Vagina (tissue), 2 donors: ENCODE measurements around the gene CYB561A3.

Experiments used
- POLR2A ChIP-seq, 2 donors: fragments of 450-650 bp; IDR thresholded peaks; one replicate each; pipeline ENCODE4 v1.6.1; 2017; ENCODE audit warnings: antibody characterized with exemption in 2 of 2, mild to moderate bottlenecking in 2 of 2, moderate library complexity in 2 of 2
- POLR2AphosphoS5 ChIP-seq, 2 donors: sonication (generic); formaldehyde crosslinking; IDR thresholded peaks; one replicate each; pipeline ENCODE4 v1.9.0; 2017; ENCODE audit warnings: antibody characterized with exemption in 2 of 2, mild to moderate bottlenecking in 2 of 2, low read depth in 1 of 2; ENCODE audit not compliant: insufficient read depth in 1 of 2
- TF ChIP-seq, protein P1 (sequence below), 3 experiments: fragments of 450-650 bp in 2 of 3; fragments of 200-600 bp in 1 of 3; sonication (generic) in 1 of 3; IDR thresholded peaks; one replicate each; pipeline ENCODE4 v1.5.1; 2017 to 2019; ENCODE audit warnings: antibody characterized with exemption in 3 of 3, mild to moderate bottlenecking in 2 of 3, moderate library complexity in 2 of 3

DNA sequence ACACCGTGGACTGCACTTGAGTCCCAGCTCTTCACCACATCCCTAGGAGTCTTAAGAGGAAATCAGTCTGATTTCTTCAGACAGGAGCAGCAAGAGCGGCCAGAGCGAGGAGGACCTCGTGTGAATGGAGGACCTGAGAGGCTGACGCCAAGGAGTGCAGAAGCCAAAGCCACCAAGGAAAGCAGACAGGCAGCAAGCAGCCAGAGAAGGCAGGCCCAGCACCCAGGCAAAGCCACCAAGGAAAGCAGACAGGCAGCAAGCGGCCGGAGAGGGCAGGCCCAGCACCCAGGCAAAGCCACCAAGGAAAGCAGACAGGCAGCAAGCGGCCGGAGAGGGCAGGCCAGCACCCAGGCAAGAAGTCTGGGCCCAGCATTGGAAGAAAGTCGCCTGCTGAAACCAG, 11.8 kb downstream of the CYB561A3 start:
- TF ChIP-seq, protein P1, sequence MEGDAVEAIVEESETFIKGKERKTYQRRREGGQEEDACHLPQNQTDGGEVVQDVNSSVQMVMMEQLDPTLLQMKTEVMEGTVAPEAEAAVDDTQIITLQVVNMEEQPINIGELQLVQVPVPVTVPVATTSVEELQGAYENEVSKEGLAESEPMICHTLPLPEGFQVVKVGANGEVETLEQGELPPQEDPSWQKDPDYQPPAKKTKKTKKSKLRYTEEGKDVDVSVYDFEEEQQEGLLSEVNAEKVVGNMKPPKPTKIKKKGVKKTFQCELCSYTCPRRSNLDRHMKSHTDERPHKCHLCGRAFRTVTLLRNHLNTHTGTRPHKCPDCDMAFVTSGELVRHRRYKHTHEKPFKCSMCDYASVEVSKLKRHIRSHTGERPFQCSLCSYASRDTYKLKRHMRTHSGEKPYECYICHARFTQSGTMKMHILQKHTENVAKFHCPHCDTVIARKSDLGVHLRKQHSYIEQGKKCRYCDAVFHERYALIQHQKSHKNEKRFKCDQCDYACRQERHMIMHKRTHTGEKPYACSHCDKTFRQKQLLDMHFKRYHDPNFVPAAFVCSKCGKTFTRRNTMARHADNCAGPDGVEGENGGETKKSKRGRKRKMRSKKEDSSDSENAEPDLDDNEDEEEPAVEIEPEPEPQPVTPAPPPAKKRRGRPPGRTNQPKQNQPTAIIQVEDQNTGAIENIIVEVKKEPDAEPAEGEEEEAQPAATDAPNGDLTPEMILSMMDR (IDR thresholded peaks at IDR 0.05) = no peak
- TF ChIP-seq POLR2A (IDR thresholded peaks at IDR 0.05) (no peak), POLR2AphosphoS5 (IDR thresholded peaks at IDR 0.05; ENCODE audit: insufficient read depth in 1 of 2, low read depth in 1 of 2) (no peak)
